ENCODE data around the gene SRGAP2B.
"Not testable (repeated sequence)": the region's sequence is repeated elsewhere in the genome, so short reads cannot be mapped to it uniquely, and the experiment has no call there.

SRGAP2B gene

GRCh38 chr1:144992915-144993314 is 102.2 kb downstream of the SRGAP2B start:
- not testable (repeated sequence) for DNase-seq

GRCh38 chr1:144990611-144991010 is 104.5 kb downstream of the SRGAP2B start:
- not testable (repeated sequence) for DNase-seq

GRCh38 chr1:144987131-144987530 is 108.0 kb downstream of the SRGAP2B start:
- not testable (repeated sequence) for DNase-seq

GRCh38 chr1:144986171-144986860 is 108.8 kb downstream of the SRGAP2B start:
- not testable (repeated sequence) for DNase-seq

- not testable (repeated sequence) for DNase-seq
Measured at GRCh38 chr1:144985550-144986170, 109.5 kb downstream of the SRGAP2B start.

- not testable (repeated sequence) for DNase-seq
Measured at GRCh38 chr1:144982802-144983525, 112.2 kb downstream of the SRGAP2B start.

- not testable (repeated sequence) for DNase-seq
Measured at GRCh38 chr1:144981157-144981556, 114.0 kb downstream of the SRGAP2B start.

GRCh38 chr1:144979960-144980595 is 115.0 kb downstream of the SRGAP2B start:
- not testable (repeated sequence) for DNase-seq

GRCh38 chr1:144977856-144978255 is 117.3 kb downstream of the SRGAP2B start:
- not testable (repeated sequence) for DNase-seq

- not testable (repeated sequence) for DNase-seq
Measured at GRCh38 chr1:144971936-144972335, 123.2 kb downstream of the SRGAP2B start.

GRCh38 chr1:144966488-144966887 is 128.6 kb downstream of the SRGAP2B start:
- not testable (repeated sequence) for DNase-seq

- DNase-seq, result not testable (repeated sequence)
Measured at GRCh38 chr1:144964765-144965164, 130.4 kb downstream of the SRGAP2B start.

GRCh38 chr1:144964186-144964585 is 130.9 kb downstream of the SRGAP2B start:
- DNase-seq, result not testable (repeated sequence)

- DNase-seq, result not testable (repeated sequence)
Measured at GRCh38 chr1:144963571-144963970, 131.6 kb downstream of the SRGAP2B start.

GRCh38 chr1:144961604-144962583 is 133.2 kb downstream of the SRGAP2B start:
- DNase-seq, result not testable (repeated sequence)

- DNase-seq, result not testable (repeated sequence)
Measured at GRCh38 chr1:144960929-144961488, 134.1 kb downstream of the SRGAP2B start.

- DNase-seq, result not testable (repeated sequence)
Measured at GRCh38 chr1:144948390-144948789, 146.7 kb downstream of the SRGAP2B start.

- not testable (repeated sequence) for DNase-seq
Measured at GRCh38 chr1:144947495-144947894, 147.6 kb downstream of the SRGAP2B start.

GRCh38 chr1:144946525-144947480 is 148.3 kb downstream of the SRGAP2B start:
- DNase-seq, result not testable (repeated sequence)

- DNase-seq, result not testable (repeated sequence)
Measured at GRCh38 chr1:144941710-144942109, 153.4 kb downstream of the SRGAP2B start.
